ENCODE measurements around the gene PRDM8. TPM values are rescaled to one million over a fixed set of nuclear protein-coding genes. Genes with fewer than 3 reads are reported as not detected.

PRDM8 gene
- total RNA-seq, 1 experiment from 2014 or later, result not detected

- TF ChIP-seq ZNF512 (CRISPR knock-in tag; IDR thresholded peaks at IDR 0.05; ENCODE audit: borderline replicate concordance), result no peak
Observed at GRCh38 chr4:80172203-80172602, 25.1 kb upstream of the PRDM8 start (continued).

GRCh38 chr4:80173401-80173800 lies 23.9 kb upstream of the PRDM8 start:
- CTCF ChIA-PET, result interaction anchor here (1.5 kb wide), 1 partner anchor 10 kb away, joined by 5 read pairs; no protein-coding TSS in a partner anchor
- peaks cover 7% of the 10 kb centered on the region for H3K27me3 Mint-ChIP-seq (ENCODE audit: low read depth)
- H3K27ac Mint-ChIP-seq, result no peak overlapping the region
- no peaks in the 10 kb centered on the region for H3K36me3 Mint-ChIP-seq
- TF ChIP-seq GTF2I (CRISPR knock-in tag; conservative IDR thresholded peaks at IDR 0.05) (no peak), RELA (CRISPR knock-in tag; IDR thresholded peaks at IDR 0.05; ENCODE audit: borderline replicate concordance) (no peak), MXD4 (CRISPR knock-in tag; IDR thresholded peaks at IDR 0.05; ENCODE audit: borderline replicate concordance) (no peak), ATF2 (CRISPR knock-in tag; IDR thresholded peaks at IDR 0.05; ENCODE audit: borderline replicate concordance, low read depth) (no peak), CTCF (IDR thresholded peaks at IDR 0.05) (no peak), SP1 (CRISPR knock-in tag; conservative IDR thresholded peaks at IDR 0.05) (no peak)
- TF ChIP-seq, protein P1, sequence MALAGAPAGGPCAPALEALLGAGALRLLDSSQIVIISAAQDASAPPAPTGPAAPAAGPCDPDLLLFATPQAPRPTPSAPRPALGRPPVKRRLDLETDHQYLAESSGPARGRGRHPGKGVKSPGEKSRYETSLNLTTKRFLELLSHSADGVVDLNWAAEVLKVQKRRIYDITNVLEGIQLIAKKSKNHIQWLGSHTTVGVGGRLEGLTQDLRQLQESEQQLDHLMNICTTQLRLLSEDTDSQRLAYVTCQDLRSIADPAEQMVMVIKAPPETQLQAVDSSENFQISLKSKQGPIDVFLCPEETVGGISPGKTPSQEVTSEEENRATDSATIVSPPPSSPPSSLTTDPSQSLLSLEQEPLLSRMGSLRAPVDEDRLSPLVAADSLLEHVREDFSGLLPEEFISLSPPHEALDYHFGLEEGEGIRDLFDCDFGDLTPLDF (CRISPR knock-in tag; IDR thresholded peaks at IDR 0.05), result no peak
- TF ChIP-seq, protein P2, sequence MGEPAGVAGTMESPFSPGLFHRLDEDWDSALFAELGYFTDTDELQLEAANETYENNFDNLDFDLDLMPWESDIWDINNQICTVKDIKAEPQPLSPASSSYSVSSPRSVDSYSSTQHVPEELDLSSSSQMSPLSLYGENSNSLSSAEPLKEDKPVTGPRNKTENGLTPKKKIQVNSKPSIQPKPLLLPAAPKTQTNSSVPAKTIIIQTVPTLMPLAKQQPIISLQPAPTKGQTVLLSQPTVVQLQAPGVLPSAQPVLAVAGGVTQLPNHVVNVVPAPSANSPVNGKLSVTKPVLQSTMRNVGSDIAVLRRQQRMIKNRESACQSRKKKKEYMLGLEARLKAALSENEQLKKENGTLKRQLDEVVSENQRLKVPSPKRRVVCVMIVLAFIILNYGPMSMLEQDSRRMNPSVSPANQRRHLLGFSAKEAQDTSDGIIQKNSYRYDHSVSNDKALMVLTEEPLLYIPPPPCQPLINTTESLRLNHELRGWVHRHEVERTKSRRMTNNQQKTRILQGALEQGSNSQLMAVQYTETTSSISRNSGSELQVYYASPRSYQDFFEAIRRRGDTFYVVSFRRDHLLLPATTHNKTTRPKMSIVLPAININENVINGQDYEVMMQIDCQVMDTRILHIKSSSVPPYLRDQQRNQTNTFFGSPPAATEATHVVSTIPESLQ (CRISPR knock-in tag; IDR thresholded peaks at IDR 0.05), result no peak
- no peak overlapping the region for H3K4me3 Mint-ChIP-seq
- no peaks in the 10 kb centered on the region for H3K9me3 Mint-ChIP-seq
- no peak for ATAC-seq
- POLR2A ChIA-PET, result no interaction called here
- peaks cover 4% of the 10 kb centered on the region; the same call in 1 of the 2 replicates for H3K4me1 Mint-ChIP-seq
- no peak for DNase-seq (ENCODE audit: low spot score)

GRCh38 chr4:80173841-80174240 lies 23.5 kb upstream of the PRDM8 start:
- peaks cover 8% of the 10 kb centered on the region for H3K27me3 Mint-ChIP-seq (ENCODE audit: low read depth)
- peaks cover 4% of the 10 kb centered on the region; the same call in 1 of the 2 replicates for H3K4me1 Mint-ChIP-seq
- H3K27ac Mint-ChIP-seq, result no peak overlapping the region
- no peak for ATAC-seq
- DNase-seq (ENCODE audit: low spot score), result no peak
- H3K9me3 Mint-ChIP-seq, result peaks cover under 1% of the 10 kb centered on the region; the same call in 1 of the 2 replicates
- H3K4me3 Mint-ChIP-seq, result no peak overlapping the region
- CTCF ChIA-PET, result interaction anchor here (1.5 kb wide), 1 partner anchor 9 kb away, joined by 5 read pairs; no protein-coding TSS in a partner anchor
- POLR2A ChIA-PET, result no interaction called here
- H3K36me3 Mint-ChIP-seq, result no peaks in the 10 kb centered on the region
- TF ChIP-seq, protein P3, sequence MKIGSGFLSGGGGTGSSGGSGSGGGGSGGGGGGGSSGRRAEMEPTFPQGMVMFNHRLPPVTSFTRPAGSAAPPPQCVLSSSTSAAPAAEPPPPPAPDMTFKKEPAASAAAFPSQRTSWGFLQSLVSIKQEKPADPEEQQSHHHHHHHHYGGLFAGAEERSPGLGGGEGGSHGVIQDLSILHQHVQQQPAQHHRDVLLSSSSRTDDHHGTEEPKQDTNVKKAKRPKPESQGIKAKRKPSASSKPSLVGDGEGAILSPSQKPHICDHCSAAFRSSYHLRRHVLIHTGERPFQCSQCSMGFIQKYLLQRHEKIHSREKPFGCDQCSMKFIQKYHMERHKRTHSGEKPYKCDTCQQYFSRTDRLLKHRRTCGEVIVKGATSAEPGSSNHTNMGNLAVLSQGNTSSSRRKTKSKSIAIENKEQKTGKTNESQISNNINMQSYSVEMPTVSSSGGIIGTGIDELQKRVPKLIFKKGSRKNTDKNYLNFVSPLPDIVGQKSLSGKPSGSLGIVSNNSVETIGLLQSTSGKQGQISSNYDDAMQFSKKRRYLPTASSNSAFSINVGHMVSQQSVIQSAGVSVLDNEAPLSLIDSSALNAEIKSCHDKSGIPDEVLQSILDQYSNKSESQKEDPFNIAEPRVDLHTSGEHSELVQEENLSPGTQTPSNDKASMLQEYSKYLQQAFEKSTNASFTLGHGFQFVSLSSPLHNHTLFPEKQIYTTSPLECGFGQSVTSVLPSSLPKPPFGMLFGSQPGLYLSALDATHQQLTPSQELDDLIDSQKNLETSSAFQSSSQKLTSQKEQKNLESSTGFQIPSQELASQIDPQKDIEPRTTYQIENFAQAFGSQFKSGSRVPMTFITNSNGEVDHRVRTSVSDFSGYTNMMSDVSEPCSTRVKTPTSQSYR (CRISPR knock-in tag; IDR thresholded peaks at IDR 0.05), result no peak
- TF ChIP-seq PRDM15 (CRISPR knock-in tag; IDR thresholded peaks at IDR 0.05) (no peak), TCF7 (CRISPR knock-in tag; IDR thresholded peaks at IDR 0.05; ENCODE audit: low read depth) (no peak), SOX15 (CRISPR knock-in tag; IDR thresholded peaks at IDR 0.05) (no peak)
